ENCODE results near the gene THSD1.
"Not testable (repeated sequence)": the region's sequence is repeated elsewhere in the genome, so short reads cannot be mapped to it uniquely, and the experiment has no call there.

The THSD1 gene

GRCh38 chr13:52405767-52406494 lies at the start of gene THSD1:
THSD1 (minus strand) TSS chr13:52406172; CDS start chr13:52402600, 3,572 bp downstream.
- no peak for DNase-seq

- peak; percentile 73 for DNase-seq
These were observed 49.7 kb upstream of the THSD1 start for GRCh38 chr13:52455677-52456041.

DNA sequence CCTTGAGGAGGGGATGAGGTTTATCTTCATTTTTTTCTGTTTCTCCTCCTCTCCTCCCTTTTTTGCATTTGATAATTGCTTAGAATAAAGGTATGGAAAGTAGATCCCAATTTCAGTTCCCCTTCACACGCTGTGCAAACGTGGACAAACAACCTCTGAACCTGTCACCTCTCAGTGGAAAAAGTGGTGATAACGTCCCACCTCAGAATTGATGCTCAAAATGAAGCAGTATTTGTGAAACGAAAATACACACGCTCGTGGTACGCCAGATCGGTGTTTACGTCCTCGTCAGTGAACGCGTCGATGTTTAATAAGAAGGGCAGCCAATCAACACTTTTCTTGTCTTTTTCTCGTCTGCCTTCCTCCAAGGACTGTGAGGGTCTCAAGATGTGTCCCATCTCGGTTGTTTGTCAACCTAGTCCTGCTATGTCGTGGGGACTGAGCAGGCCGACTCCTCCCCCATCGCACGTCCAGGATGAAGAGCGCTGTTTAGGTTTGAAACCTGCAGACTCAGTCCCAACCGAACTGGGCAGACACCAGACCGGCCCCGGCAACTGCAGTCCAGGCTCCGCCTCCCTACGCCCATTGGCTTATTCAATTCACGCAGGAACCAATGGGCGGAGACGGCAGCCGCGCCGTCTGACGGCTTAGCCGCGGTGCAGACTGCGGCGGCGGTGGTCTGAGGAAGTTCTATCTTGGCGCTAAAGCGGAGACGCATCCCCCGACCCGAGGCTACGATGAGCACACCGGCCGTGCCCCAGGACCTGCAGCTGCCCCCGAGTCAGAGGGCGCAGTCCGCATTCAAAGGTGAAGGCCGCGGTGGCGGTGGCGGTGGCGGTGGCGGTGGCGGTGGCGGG lies 49.1 kb upstream of the THSD1 start, which contains the start of gene CKAP2:
Gene CKAP2 (plus strand): TSS at position 659 of the 857 bp plus-strand sequence. CDS start 79 bp downstream, at position 738.
- DNase-seq = peak; percentile 88

DNA sequence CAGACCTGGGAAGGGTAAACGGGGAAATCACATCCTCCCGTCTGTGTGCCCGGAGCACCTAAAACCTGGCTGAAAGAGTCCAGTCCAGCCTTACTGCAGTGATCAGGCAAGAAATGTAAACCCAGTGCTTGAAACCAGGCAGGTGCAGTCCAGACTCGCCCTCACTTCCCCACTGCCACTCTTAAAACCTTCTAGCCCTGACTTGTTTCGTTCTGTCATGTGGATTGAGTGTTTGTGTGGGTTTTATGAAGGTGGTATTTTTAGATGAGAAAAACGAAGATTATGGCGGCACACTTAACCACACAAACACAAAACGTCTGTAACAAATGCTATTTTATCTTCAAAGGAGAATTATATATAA lies 48.5 kb upstream of the THSD1 start:
- DNase-seq = peak; percentile 58

- no peak for DNase-seq
These were observed 46.5 kb upstream of the THSD1 start for GRCh38 chr13:52452470-52452869.

- no peak for DNase-seq
These were observed 45.3 kb upstream of the THSD1 start for GRCh38 chr13:52451135-52451804.

- peak; percentile 85 for DNase-seq
These were observed 44.8 kb upstream of the THSD1 start for GRCh38 chr13:52450793-52451116.

- DNase-seq = peak; percentile 45
These were observed 44.2 kb upstream of the THSD1 start, which contains the start of gene VPS36 for GRCh38 chr13:52450012-52450792. VPS36 (minus strand) TSS chr13:52450634; CDS start chr13:52450594, 40 bp downstream.

DNA sequence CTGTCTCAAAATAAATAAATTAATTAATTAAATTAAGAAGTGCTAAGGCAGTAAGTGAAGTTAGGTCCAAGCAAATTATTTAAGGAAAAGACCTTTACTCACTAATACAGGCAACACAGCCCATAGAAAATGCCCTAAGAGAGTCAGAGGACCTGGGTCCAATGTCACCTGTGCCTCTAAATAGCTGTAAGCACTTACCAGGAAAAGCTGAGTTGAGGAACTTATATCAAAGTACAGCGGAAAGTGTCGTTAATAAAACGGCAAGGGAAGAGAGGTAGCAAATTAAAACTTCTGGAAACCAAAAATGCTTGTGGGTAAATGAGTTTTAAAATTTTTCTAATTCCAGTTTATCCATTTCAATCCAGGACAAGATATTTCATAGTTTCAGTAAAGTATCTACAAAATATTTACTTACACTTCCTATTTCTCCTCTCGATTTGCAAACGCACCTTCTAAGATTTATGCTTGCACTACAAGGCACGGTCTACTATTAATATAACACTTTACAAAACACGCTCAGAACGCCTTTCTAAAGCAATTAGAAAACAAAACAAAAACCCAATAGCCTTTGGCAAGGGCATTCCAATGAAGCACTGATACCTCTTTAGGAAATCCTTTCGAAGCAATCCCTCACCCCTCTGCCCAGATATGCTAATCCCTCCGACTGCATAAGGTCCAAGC lies 43.5 kb upstream of the THSD1 start:
- DNase-seq = no peak

DNA sequence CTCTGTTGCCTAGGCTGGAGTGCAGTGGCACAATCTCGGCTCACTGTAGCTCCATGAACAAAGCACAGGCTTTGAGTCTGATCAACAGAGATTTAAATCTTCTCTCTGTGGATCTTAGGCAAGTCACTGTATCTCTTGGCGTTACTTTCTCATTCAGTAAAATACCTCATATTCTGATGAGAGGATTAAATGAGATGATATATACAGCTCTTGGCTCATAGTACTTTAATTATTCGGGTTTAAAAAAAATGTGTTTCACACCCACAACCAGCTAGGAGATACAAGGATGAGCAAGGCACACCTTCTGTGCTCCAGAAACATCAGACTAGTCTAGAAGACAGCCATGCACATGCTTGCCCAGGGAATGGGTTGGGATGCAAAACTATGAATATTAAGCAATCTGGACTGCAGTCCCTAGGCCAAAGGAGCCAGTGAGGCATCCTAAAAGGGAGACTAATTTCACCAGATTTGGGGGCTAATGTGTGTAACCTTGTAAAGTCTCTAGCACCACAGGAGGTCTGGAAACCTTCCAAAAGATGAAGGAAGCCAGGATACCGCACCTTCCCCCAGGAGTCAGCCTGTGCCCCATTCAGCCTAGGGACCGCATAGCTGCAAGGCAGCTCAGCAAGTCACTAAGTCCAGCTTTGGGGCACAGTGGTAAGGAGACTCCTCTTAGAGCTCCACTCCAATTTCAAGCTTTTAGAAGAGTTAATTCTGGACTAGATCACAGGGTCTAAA lies 42.0 kb upstream of the THSD1 start:
- no peak for DNase-seq

GRCh38 chr13:52447354-52447753 lies 41.4 kb upstream of the THSD1 start:
- no peak for DNase-seq

DNA sequence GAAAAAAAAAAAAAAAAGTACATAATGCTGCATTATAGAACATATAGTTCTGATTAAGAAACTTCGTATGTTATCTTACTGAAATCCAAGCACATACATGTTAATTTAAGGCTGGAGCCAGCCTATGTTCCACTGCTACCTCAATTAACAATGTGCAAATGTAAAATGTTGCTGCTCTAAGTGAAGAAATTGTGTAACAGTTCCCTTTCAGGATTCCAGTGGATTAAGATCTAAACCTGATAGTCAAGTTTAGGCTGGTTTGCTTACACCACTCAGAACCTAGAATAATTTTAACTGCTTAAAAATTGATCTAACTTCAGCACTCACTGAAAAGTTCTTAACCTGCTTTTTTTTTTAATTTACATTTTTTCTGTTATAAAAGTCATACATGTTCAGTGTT lies 40.3 kb upstream of the THSD1 start:
- DNase-seq = no peak

- DNase-seq = no peak
These were observed 26.5 kb upstream of the THSD1 start for GRCh38 chr13:52432456-52432855.

GRCh38 chr13:52428295-52428694 lies 22.3 kb upstream of the THSD1 start:
- DNase-seq = no peak

DNA sequence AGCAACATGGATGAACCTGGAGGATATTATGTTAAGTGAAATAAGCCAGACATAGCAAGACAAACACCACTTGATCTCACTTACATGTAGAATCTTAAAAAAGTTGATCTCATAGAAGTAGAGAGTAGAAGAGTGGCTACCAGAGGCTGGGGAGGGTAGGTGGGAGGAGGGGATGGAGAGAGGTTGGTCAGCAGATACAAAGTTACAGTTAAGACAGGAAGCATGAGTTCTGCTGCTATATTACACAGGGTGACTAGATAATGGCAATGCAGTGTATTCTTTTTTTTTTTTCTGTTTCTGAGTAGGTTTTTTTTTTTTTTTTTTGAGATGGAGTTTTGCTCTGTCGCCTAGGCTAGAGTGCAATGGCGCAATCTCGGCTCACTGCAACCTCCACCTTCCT lies 15.2 kb upstream of the THSD1 start:
- no peak for DNase-seq

DNA sequence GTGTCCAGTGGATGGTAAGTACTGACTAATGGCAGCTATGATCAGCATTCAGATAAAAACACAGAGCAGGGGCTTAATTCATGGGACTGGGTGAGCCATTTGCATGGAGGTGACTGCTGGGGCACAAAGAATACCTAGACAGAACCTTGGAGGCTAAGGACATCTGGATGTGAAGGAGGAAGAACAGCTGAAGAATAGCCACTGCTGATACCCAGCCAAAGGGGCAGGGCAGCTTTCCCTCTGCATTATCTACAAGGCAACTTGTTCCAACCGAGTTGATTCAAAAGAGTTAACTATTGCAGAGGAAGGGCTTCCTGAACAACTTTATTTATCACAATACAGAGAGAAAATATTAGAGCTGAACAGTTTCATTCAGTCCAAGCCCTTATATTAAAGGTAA lies 13.1 kb upstream of the THSD1 start:
- no peak for DNase-seq

GRCh38 chr13:52414963-52415362 lies 9.0 kb upstream of the THSD1 start:
- DNase-seq = no peak

DNA sequence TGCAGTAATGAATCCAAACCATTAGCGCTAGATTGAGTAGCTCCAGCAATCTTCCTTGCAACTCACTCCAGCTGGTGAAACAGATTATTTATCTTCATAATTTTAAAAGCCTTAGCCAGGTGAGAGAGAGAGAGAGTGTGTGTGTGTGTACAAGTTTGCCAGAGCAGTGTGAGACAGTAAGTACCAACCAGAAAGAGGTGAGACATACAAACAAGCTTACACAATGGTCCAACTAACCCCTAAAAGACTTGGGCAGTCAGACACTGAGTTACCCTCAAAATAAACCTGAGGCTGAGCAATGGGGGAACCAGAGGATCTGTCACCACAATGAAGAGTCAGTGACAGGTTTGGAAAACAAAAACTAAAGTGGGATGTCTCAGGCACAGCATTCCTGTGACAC lies 8.1 kb upstream of the THSD1 start:
- no peak for DNase-seq

DNA sequence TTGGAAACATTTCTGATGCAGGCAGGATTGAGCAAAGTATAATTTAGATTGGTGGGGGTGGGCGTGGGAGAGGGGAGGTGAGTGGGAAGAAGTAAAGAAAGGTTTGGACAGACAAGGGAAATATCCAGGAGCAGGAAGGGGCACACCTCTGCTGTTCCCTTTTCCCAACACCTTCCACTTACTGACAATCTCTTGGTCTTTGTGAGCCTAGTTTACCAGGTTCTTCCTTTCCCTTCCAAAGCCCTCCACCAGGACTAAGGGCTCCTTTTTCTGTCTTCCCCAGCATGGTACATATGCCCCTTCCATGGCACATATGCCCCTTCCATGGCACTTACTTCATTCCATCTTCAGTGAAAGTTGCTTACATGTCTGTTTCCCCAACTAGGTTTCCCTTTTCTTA lies 6.2 kb upstream of the THSD1 start:
- DNase-seq = no peak

GRCh38 chr13:52411629-52412028 lies 5.7 kb upstream of the THSD1 start:
- DNase-seq = no peak

- DNase-seq = not testable (repeated sequence)
These were observed 2.2 kb upstream of the THSD1 start for GRCh38 chr13:52408071-52408658.

Measured in NCI-H748 treated with DMSO at 0.1 percent for 48 hours (cell line).